Measurements from ENCODE around the gene ACE.
A peak's percentile ranks its signal among the peaks of the same experiment; 100 is the strongest.

ACE gene
- total RNA-seq, result 2.8 reads per million, percentile 9 among the genes with 10 or more reads in this experiment

- DNase-seq, result no peak
Observed at GRCh38 chr17:63476854-63477479, at the start of gene ACE. ACE (plus strand) TSS chr17:63477061; CDS start chr17:63477095, 34 bp downstream.

- DNase-seq, result no peak
Observed at GRCh38 chr17:63429766-63430165, 47.1 kb upstream of the ACE start.

GRCh38 chr17:63430223-63430622 is 46.6 kb upstream of the ACE start:
- DNase-seq, result no peak

- DNase-seq, result no peak
Observed at GRCh38 chr17:63431618-63431938, 45.3 kb upstream of the ACE start.

- DNase-seq, result no peak
Observed at GRCh38 chr17:63431939-63432804, 44.7 kb upstream of the ACE start.

GRCh38 chr17:63433746-63434591 is 42.9 kb upstream of the ACE start:
- DNase-seq, result no peak

GRCh38 chr17:63434951-63435571 is 41.8 kb upstream of the ACE start:
- peak; percentile 31 for DNase-seq

GRCh38 chr17:63435681-63436522 is 41.0 kb upstream of the ACE start:
- no peak for DNase-seq

- no peak for DNase-seq
Observed at GRCh38 chr17:63436523-63437110, 40.2 kb upstream of the ACE start.

- DNase-seq, result no peak
Observed at GRCh38 chr17:63437287-63438091, 39.4 kb upstream of the ACE start.

GRCh38 chr17:63438092-63439051 is 38.5 kb upstream of the ACE start:
- DNase-seq, result no peak

GRCh38 chr17:63439687-63440086 is 37.2 kb upstream of the ACE start:
- no peak for DNase-seq

- peak; percentile 16 for DNase-seq
Observed at GRCh38 chr17:63440127-63440769, 36.6 kb upstream of the ACE start.

GRCh38 chr17:63440770-63441335 is 36.0 kb upstream of the ACE start:
- no peak for DNase-seq

GRCh38 chr17:63441654-63442053 is 35.2 kb upstream of the ACE start:
- no peak for DNase-seq

GRCh38 chr17:63442074-63442473 is 34.8 kb upstream of the ACE start:
- no peak for DNase-seq

GRCh38 chr17:63442549-63443035 is 34.3 kb upstream of the ACE start:
- DNase-seq, result no peak

- DNase-seq, result no peak
Observed at GRCh38 chr17:63443053-63443452, 33.8 kb upstream of the ACE start.

Measured in effector CD4-positive, alpha-beta T cell (primary cell).